ENCODE measurements around the gene OR1N1.

GRCh38 chr9:122506964-122507363 is 20.1 kb downstream of the OR1N1 start:
- TF ChIP-seq CTCF (IDR thresholded peaks at IDR 0.05) (no peak), POLR2A (IDR thresholded peaks at IDR 0.05) (no peak)
